ENCODE measurements around the gene SCYGR7. TPM values are rescaled to one million over a fixed set of nuclear protein-coding genes. Genes with fewer than 3 reads are reported as not detected.

Gene SCYGR7
- total and polyA plus RNA-seq, 2 donors (not counting 1 experiment from before 2014, with no cell fraction given): not detected

DNA sequence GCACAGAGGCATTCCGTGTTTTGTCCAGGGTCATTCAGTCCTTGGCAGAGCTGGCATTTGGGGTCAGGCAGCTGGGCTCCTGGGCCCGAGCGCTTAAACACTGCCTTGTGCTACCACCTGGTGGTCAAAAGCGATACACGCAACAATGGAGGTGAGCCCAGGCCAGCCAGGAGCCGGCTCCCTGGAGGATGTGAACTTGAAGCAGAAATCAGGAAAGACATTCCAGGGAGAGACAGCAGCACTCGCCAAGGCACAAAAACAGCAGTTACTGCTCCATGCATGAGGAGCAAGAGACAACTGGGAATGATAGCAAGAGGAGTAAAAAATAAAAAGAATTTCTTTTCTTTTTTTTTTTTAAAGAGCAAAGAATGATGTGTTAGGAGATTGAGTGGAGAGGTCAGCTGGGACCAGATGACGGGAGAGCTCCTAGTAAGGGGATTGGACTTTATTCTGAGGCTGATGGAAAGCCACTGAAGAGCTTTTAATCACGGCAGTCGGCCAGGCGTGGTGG lies 38.3 kb downstream of the SCYGR7 start:
- Histone ChIP-seq H3K79me2 (ENCODE audit: control insufficient read depth, insufficient read depth, low read length) (no peaks in the 10 kb centered on the region), H4K20me1 (ENCODE audit: control insufficient read depth, extremely low read depth, insufficient read depth, low read length) (no peaks in the 10 kb centered on the region), H3K27me3 (ENCODE audit: control insufficient read depth, insufficient read depth, low read length) (no peaks in the 10 kb centered on the region), H3K4me2 (ENCODE audit: extremely low read depth, insufficient read depth, low read length) (peak overlapping the region; percentile 16), H3K4me1 (ENCODE audit: control insufficient read depth, extremely low read depth, insufficient read depth, low read length) (no peaks in the 10 kb centered on the region), H3K9me3 (ENCODE audit: control insufficient read depth, insufficient read depth, low read depth, low read length) (no peaks in the 10 kb centered on the region), H3K36me3 (ENCODE audit: control insufficient read depth, insufficient read depth, low read length) (no peaks in the 10 kb centered on the region), H3K9ac (ENCODE audit: insufficient read depth, low read length) (no peak overlapping the region), H3K27ac (ENCODE audit: insufficient read depth, low read length) (no peak overlapping the region), H3K4me3 (replicated peaks in 1 of 4; ENCODE audit: control extremely low read depth in 1 of 4, insufficient read depth in 1 of 4, low read depth in 3 of 4, low read length in 4 of 4) (no peak overlapping the region), H2AFZ (ENCODE audit: low read length) (no peak overlapping the region)
- peak; percentile 65 to 75 for DNase-seq (ENCODE audit: low read depth in 2 of 2)
- no peak for TF ChIP-seq EZH2 (IDR thresholded peaks at IDR 0.05; ENCODE audit: low read length, missing control alignments)
- TF ChIP-seq, protein P1, sequence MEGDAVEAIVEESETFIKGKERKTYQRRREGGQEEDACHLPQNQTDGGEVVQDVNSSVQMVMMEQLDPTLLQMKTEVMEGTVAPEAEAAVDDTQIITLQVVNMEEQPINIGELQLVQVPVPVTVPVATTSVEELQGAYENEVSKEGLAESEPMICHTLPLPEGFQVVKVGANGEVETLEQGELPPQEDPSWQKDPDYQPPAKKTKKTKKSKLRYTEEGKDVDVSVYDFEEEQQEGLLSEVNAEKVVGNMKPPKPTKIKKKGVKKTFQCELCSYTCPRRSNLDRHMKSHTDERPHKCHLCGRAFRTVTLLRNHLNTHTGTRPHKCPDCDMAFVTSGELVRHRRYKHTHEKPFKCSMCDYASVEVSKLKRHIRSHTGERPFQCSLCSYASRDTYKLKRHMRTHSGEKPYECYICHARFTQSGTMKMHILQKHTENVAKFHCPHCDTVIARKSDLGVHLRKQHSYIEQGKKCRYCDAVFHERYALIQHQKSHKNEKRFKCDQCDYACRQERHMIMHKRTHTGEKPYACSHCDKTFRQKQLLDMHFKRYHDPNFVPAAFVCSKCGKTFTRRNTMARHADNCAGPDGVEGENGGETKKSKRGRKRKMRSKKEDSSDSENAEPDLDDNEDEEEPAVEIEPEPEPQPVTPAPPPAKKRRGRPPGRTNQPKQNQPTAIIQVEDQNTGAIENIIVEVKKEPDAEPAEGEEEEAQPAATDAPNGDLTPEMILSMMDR (conservative IDR thresholded peaks at IDR 0.05 in 1 of 2, IDR thresholded peaks at IDR 0.05 in 1 of 2; ENCODE audit: low read depth in 1 of 2, low read length in 2 of 2): peak; percentile 80 to 85

DNA sequence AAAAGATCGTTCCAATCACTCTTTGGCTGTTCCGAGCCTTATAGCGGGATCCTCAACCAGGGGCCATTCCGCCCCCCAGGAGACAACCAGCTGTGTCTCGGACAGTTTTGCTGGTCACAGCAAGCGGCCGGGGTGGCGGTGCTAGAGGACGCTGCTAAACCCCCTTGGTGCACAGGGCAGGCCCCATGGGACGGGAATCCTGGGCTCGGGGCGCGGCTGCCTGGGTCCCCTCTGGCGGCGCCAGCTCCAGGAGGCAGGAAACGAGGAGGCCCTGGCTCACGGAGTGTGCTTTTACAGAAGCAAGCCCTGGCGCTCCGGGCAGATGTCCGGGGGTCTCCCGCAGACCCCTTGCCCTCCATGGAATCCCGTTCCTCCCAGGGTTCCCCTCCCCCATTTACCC lies 39.7 kb downstream of the SCYGR7 start:
- Histone ChIP-seq H3K27me3 (ENCODE audit: control insufficient read depth, insufficient read depth, low read length) (no peaks in the 10 kb centered on the region), H4K20me1 (ENCODE audit: control insufficient read depth, extremely low read depth, insufficient read depth, low read length) (no peaks in the 10 kb centered on the region), H3K79me2 (ENCODE audit: control insufficient read depth, insufficient read depth, low read length) (no peaks in the 10 kb centered on the region), H2AFZ (ENCODE audit: low read length) (no peak overlapping the region), H3K36me3 (ENCODE audit: control insufficient read depth, insufficient read depth, low read length) (no peaks in the 10 kb centered on the region), H3K27ac (ENCODE audit: insufficient read depth, low read length) (no peak overlapping the region), H3K9me3 (ENCODE audit: control insufficient read depth, insufficient read depth, low read depth, low read length) (no peaks in the 10 kb centered on the region), H3K4me1 (ENCODE audit: control insufficient read depth, extremely low read depth, insufficient read depth, low read length) (no peaks in the 10 kb centered on the region), H3K4me2 (ENCODE audit: extremely low read depth, insufficient read depth, low read length) (no peak overlapping the region), H3K9ac (ENCODE audit: insufficient read depth, low read length) (no peak overlapping the region), H3K4me3 (replicated peaks in 1 of 4; ENCODE audit: control extremely low read depth in 1 of 4, insufficient read depth in 1 of 4, low read depth in 3 of 4, low read length in 4 of 4) (no peak overlapping the region)
- DNase-seq (ENCODE audit: low read depth in 2 of 2): no peak
- TF ChIP-seq, protein P1 (conservative IDR thresholded peaks at IDR 0.05 in 1 of 2, IDR thresholded peaks at IDR 0.05 in 1 of 2; ENCODE audit: low read depth in 1 of 2, low read length in 2 of 2): no peak
- TF ChIP-seq EZH2 (IDR thresholded peaks at IDR 0.05; ENCODE audit: low read length, missing control alignments): no peak

GRCh38 chr2:227772197-227772661 lies 44.1 kb downstream of the SCYGR7 start:
- H4K20me1 ChIP-seq (ENCODE audit: control insufficient read depth, extremely low read depth, insufficient read depth, low read length): no peaks in the 10 kb centered on the region
- no peak overlapping the region for H3K4me3 ChIP-seq (replicated peaks in 1 of 4; ENCODE audit: control extremely low read depth in 1 of 4, insufficient read depth in 1 of 4, low read depth in 3 of 4, low read length in 4 of 4)
- no peaks in the 10 kb centered on the region for H3K4me1 ChIP-seq (ENCODE audit: control insufficient read depth, extremely low read depth, insufficient read depth, low read length)
- H3K36me3 ChIP-seq (ENCODE audit: control insufficient read depth, insufficient read depth, low read length): no peaks in the 10 kb centered on the region
- DNase-seq (ENCODE audit: low read depth in 2 of 2): no peak
- no peak overlapping the region for H3K9ac ChIP-seq (ENCODE audit: insufficient read depth, low read length)
- no peak overlapping the region for H3K27ac ChIP-seq (ENCODE audit: insufficient read depth, low read length)
- no peaks in the 10 kb centered on the region for H3K79me2 ChIP-seq (ENCODE audit: control insufficient read depth, insufficient read depth, low read length)
- no peaks in the 10 kb centered on the region for H3K27me3 ChIP-seq (ENCODE audit: control insufficient read depth, insufficient read depth, low read length)
- no peak overlapping the region for H2AFZ ChIP-seq (ENCODE audit: low read length)
- no peaks in the 10 kb centered on the region for H3K9me3 ChIP-seq (ENCODE audit: control insufficient read depth, insufficient read depth, low read depth, low read length)
- H3K4me2 ChIP-seq (ENCODE audit: extremely low read depth, insufficient read depth, low read length): no peak overlapping the region
- TF ChIP-seq, protein P1 (conservative IDR thresholded peaks at IDR 0.05 in 1 of 2, IDR thresholded peaks at IDR 0.05 in 1 of 2; ENCODE audit: low read depth in 1 of 2, low read length in 2 of 2): no peak
- TF ChIP-seq EZH2 (IDR thresholded peaks at IDR 0.05; ENCODE audit: low read length, missing control alignments): no peak
